A549 (cell line): ENCODE results near the gene EEFSEC. TPM values are rescaled to one million over a fixed set of nuclear protein-coding genes. Genes with fewer than 3 reads are reported as not detected.

Source experiments
- ATAC-seq, 2 experiments: fragments of 200-7000 bp in 1 of 2; fragments of >200 bp in 1 of 2; cut with Nextera tagmentation in 1 of 2; cut with Tn5 transposase in 1 of 2; 3 replicates each; pipeline versions ENCODE4 v1.8.0 to v1.9.1; 2018 to 2020; ENCODE audit warnings: mild to moderate bottlenecking in 1 of 2, moderate library complexity in 1 of 2
- CTCF ChIA-PET: fragments of 300-600 bp; sonication (Branson Sonifier 250); formaldehyde crosslinking; extraction: SDS; loops from one replicate; lab custom pipeline; 2021; ENCODE audit warnings: antibody characterized with exemption, inconsistent platforms; lab: Yijun Ruan, JAX
- POLR2A ChIA-PET: fragments of 350-600 bp; formaldehyde crosslinking; extraction: SDS; loops from one replicate; lab custom pipeline; 2021; ENCODE audit warnings: antibody characterized with exemption, inconsistent platforms; lab: Yijun Ruan, JAX
- DNase-seq, 2 experiments: peaks; one replicate each; pipeline versions ENCODE4 v3.0.0 to v3.0.0-alpha.2; 2011 to 2016; ENCODE audit warnings: low read depth in 1 of 2, low spot score in 1 of 2
- FAIRE-seq: peaks from 2 replicates; lab custom pipeline; 2011; peaks lifted over from hg19 to GRCh38; lab: Jason Lieb, UNC
- H3K27ac ChIP-seq, 2 experiments: fragments of >200 bp; sonication (Bioruptor Twin); formaldehyde crosslinking; 3 replicates each; pipeline ENCODE4 v1.5.1; 2016 to 2017
- H3K4me1 ChIP-seq: fragments of >200 bp; sonication (Bioruptor Twin); formaldehyde crosslinking; 3 replicates; pipeline ENCODE4 v1.6.1; 2016
- H3K4me2 ChIP-seq: fragments of >200 bp; sonication (Bioruptor Twin); formaldehyde crosslinking; 3 replicates; pipeline ENCODE4 v1.6.1; 2016
- H3K4me3 ChIP-seq: fragments of >200 bp; sonication (Bioruptor Twin); formaldehyde crosslinking; 3 replicates; pipeline ENCODE4 v1.5.1; 2016
- H3K9me3 ChIP-seq: fragments of >200 bp; sonication (Bioruptor Twin); formaldehyde crosslinking; 3 replicates; pipeline ENCODE4 v1.6.1; 2016
- CBX2 ChIP-seq: fragments of 200-600 bp; sonication (generic); IDR thresholded peaks from 2 replicates; pipeline ENCODE4 v1.6.1; 2016; ENCODE audit warnings: low read depth, mild to moderate bottlenecking, borderline replicate concordance
- CEBPB ChIP-seq, 2 experiments: fragments of >200 bp in 1 of 2; sonication (Bioruptor Twin) in 1 of 2; formaldehyde crosslinking in 1 of 2; IDR thresholded peaks; 2 replicates each; pipeline ENCODE4 v1.6.1; 2012 to 2016
- CHD2 ChIP-seq: fragments of 150-350 bp; IDR thresholded peaks from 2 replicates; pipeline ENCODE4 v1.6.1; 2014; ENCODE audit warnings: low read length; ENCODE audit not compliant: partially characterized antibody
- EP300 ChIP-seq, 2 experiments: fragments of >200 bp; sonication (Bioruptor Twin); formaldehyde crosslinking; IDR thresholded peaks; 2 replicates in 1 of 2; 3 replicates in 1 of 2; pipeline ENCODE4 v1.6.1; 2016 to 2017
- FOSL2 ChIP-seq, 2 experiments: fragments of 450-650 bp in 1 of 2; fragments of >200 bp in 1 of 2; sonication (Bioruptor Twin) in 1 of 2; formaldehyde crosslinking; IDR thresholded peaks; 2 replicates each; pipeline versions ENCODE4 v1.5.0 to v1.6.1; 2016 to 2020; ENCODE audit warnings: mild to moderate bottlenecking in 1 of 2, moderate library complexity in 1 of 2
- FOXS1 ChIP-seq: fragments of 250-450 bp; sonication (Bioruptor Pico); IDR thresholded peaks from 2 replicates; pipeline ENCODE4 v1.5.0; 2020; ENCODE audit warnings: mild to moderate bottlenecking, moderate library complexity
- GATA3 ChIP-seq: IDR thresholded peaks from 2 replicates; pipeline ENCODE4 v1.6.1; 2012; ENCODE audit warnings: borderline replicate concordance
- HEYL ChIP-seq: fragments of 250-450 bp; sonication (Bioruptor Pico); IDR thresholded peaks from 2 replicates; pipeline ENCODE4 v1.8.0; 2021; ENCODE audit warnings: mild to moderate bottlenecking, moderate library complexity
- HOXA7 ChIP-seq: fragments of 250-450 bp; sonication (Bioruptor Pico); IDR thresholded peaks from 2 replicates; pipeline ENCODE4 v1.5.0; 2020; ENCODE audit warnings: mild to moderate bottlenecking, moderate library complexity
- HOXB13 ChIP-seq: fragments of 250-450 bp; sonication (Bioruptor Pico); IDR thresholded peaks from 2 replicates; pipeline ENCODE4 v1.5.0; 2020; ENCODE audit warnings: low read depth, mild to moderate bottlenecking, moderate library complexity
- HOXB5 ChIP-seq: fragments of 250-450 bp; sonication (Bioruptor Pico); IDR thresholded peaks from 2 replicates; pipeline ENCODE4 v1.5.0; 2020; ENCODE audit warnings: mild to moderate bottlenecking, moderate library complexity
- KDM5A ChIP-seq: fragments of 200-600 bp; sonication (generic); IDR thresholded peaks from 2 replicates; pipeline ENCODE4 v1.6.1; 2016; ENCODE audit warnings: antibody characterized with exemption, mild to moderate bottlenecking
- NPAS2 ChIP-seq: fragments of 250-450 bp; sonication (Bioruptor Pico); IDR thresholded peaks from 2 replicates; pipeline ENCODE4 v1.8.0; 2022; ENCODE audit warnings: mild to moderate bottlenecking, moderate library complexity, borderline replicate concordance
- NR3C1 ChIP-seq: fragments of >200 bp; sonication (Bioruptor Twin); formaldehyde crosslinking; IDR thresholded peaks from 3 replicates; pipeline ENCODE4 v1.6.1; 2017
- PHF8 ChIP-seq: fragments of 200-600 bp; sonication (generic); IDR thresholded peaks from 2 replicates; pipeline ENCODE4 v1.6.1; 2016; ENCODE audit warnings: low read depth, mild to moderate bottlenecking, antibody characterized with exemption, moderate library complexity, borderline replicate concordance
- POLR2A ChIP-seq: IDR thresholded peaks from 2 replicates; pipeline ENCODE4 v1.6.1; 2012; ENCODE audit warnings: mild to moderate bottlenecking, low read length
- RAD21 ChIP-seq, 2 experiments: fragments of >200 bp in 1 of 2; sonication (Bioruptor Twin) in 1 of 2; formaldehyde crosslinking in 1 of 2; IDR thresholded peaks in 1 of 2; conservative IDR thresholded peaks in 1 of 2; 2 replicates in 1 of 2; 3 replicates in 1 of 2; pipeline ENCODE4 v1.6.1; 2012 to 2018; ENCODE audit warnings: inconsistent platforms in 1 of 2
- RCOR1 ChIP-seq: fragments of 150-350 bp; IDR thresholded peaks from 2 replicates; pipeline ENCODE4 v1.6.1; 2014; ENCODE audit warnings: antibody characterized with exemption, low read length, low read depth
- RNF2 ChIP-seq: fragments of 200-600 bp; sonication (generic); IDR thresholded peaks from 2 replicates; pipeline ENCODE4 v1.6.1; 2016; ENCODE audit warnings: low read depth, mild to moderate bottlenecking, antibody characterized with exemption, moderate library complexity, borderline replicate concordance
- SREBF2 ChIP-seq: fragments of 450-650 bp; IDR thresholded peaks from 2 replicates; pipeline ENCODE4 v1.6.1; 2014; ENCODE audit warnings: mild to moderate bottlenecking, moderate library complexity
- TP53 ChIP-seq: fragments of 250-450 bp; sonication (Bioruptor Pico); IDR thresholded peaks from 2 replicates; pipeline ENCODE4 v1.5.0; 2021; ENCODE audit warnings: mild to moderate bottlenecking, moderate library complexity
- WGBS: methylation state at CpG from one replicate; pipeline ENCODE4 v1.1.6; 2017; ENCODE audit errors: missing lambda C conversion rate; 5-methylcytosine and 5-hydroxymethylcytosine counted together
- polyA plus RNA-seq, 4 experiments: library from polyadenylated mRNA; depleted of rRNA in 3 of 4; stranded (reverse); fragments of >200 nt; fragmentation: RNase III in 1 of 4; extraction: RNeasy Plus Mini Kit Qiagen cat#74134 plus additional on column Dnase treatment in 1 of 4; gene quantifications; 2 replicates in 3 of 4; 3 replicates in 1 of 4; pipeline ENCODE4 v1.2.3, GENCODE V29; 2011 to 2017
- TF ChIP-seq, protein P1 (sequence below): fragments of 150-350 bp; IDR thresholded peaks from 2 replicates; pipeline ENCODE4 v1.6.1; 2014; ENCODE audit warnings: low read depth, mild to moderate bottlenecking, low read length
- TF ChIP-seq, protein P2 (sequence below): fragments of >200 bp; sonication (Bioruptor Twin); formaldehyde crosslinking; IDR thresholded peaks from 3 replicates; pipeline ENCODE4 v1.5.1; 2016

Gene EEFSEC
- polyA plus RNA-seq, 2 of the 4 experiments (the other 2 are of a cell fraction), result 6.9 to 7.3 TPM

DNA sequence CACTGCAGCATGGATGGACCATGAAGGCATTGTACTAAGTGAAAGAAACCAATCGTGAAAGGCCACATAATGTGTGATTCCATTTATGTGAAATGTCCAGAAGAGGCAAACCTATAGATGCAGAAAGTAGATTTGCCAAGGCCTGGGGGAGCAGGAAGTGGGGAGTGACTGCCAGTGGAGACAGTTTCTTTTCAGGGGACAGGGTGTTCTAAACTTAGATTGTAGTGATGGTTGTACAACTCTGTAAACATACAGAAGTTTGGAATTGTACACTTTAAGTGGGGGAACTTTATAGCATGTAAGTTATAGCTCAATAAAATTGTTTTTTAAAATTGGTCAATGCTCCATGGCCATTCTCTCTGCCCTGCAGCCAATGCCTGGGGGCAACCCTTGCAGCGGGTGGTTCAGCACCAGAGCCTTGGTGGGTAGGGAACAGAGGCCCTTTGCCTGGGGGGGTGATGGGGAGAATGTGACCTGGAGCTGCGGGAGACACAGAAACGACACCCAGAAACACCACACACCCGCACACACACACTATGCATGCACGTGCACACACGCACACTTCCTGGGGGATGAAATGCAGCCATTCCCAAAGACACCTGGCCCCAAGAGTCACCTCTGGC lies 270.4 kb downstream of the EEFSEC start:
- WGBS, result 87% methylated on average over 5 of the region's 7 CpGs
- H3K4me2 ChIP-seq, result no peak overlapping the region
- no peaks in the 10 kb centered on the region for H3K9me3 ChIP-seq
- H3K4me1 ChIP-seq, result 0 out of 3 replicates have a peak, but pooled peaks cover 3% of the 10 kb centered on the region
- peak overlapping the region in 1 of 2 experiments; percentile 26; a peak in 1 of 6 replicates for H3K27ac ChIP-seq
- FAIRE-seq (no peak), ATAC-seq (no peak), DNase-seq (no peak)
- no peak overlapping the region for H3K4me3 ChIP-seq
- CTCF ChIA-PET, result interaction anchor here (1.4 to 4.5 kb wide), 2 partner anchors 65 to 74 kb away, joined by 4 to 27 read pairs; no protein-coding TSS in a partner anchor
- POLR2A ChIA-PET, result no interaction called here
- no peak for TF ChIP-seq HEYL (CRISPR knock-in tag)
- TF ChIP-seq RAD21 (conservative IDR thresholded peaks at IDR 0.05 in 1 of 2, IDR thresholded peaks at IDR 0.05 in 1 of 2), result no peak

DNA sequence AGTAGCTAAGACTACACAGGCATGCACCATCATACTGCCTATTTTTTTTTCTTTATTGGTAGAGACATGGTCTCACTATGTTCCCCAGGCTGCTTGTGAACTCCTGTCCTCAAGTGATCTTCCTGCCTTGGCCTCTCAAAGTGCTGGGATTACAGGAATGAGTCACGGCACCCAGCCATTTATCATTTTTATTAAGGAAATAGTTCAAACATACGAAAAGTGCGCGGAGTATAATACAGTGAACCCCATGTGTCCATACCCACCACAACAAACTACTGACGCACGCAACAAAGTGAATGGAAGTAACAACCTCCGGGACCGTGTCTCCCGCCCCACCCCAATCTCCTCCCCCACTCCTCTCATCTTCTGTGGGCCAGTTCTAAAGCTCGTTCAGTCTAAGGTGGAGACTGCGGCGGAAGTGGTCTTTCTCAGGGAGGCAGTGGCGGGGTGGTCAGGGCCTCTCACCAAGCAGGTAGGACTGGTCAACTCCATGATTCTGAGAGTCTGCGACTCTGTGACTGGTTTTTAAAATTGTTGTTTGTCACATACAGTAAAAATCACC lies 271.3 kb downstream of the EEFSEC start:
- TF ChIP-seq SREBF2 (no peak), EP300 (IDR thresholded peaks at IDR 0.05) (no peak), NPAS2 (CRISPR knock-in tag) (no peak)
- TF ChIP-seq, all 56 proteins: peak for 0
- DNase-seq (peak in 1 of 2 experiments; percentile 40), FAIRE-seq (no peak), ATAC-seq (no peak; a peak in 1 of 6 replicates)
- ChIA-PET CTCF (interaction anchor here (0.6 to 4.8 kb wide), 7 partner anchors 38 to 599 kb away, joined by 3 to 57 read pairs (median 15); no protein-coding TSS in a partner anchor), POLR2A (no interaction called here)
- Histone ChIP-seq H3K4me2 (no peak overlapping the region), H3K27ac (peak overlapping the region in 1 of 2 experiments; percentile 83; a peak in 1 of 6 replicates), H3K4me1 (0 out of 3 replicates have a peak, but pooled peaks cover 3% of the 10 kb centered on the region), H3K9me3 (no peaks in the 10 kb centered on the region), H3K4me3 (no peak overlapping the region)
- 76% methylated on average over 14 of the region's 14 CpGs for WGBS

DNA sequence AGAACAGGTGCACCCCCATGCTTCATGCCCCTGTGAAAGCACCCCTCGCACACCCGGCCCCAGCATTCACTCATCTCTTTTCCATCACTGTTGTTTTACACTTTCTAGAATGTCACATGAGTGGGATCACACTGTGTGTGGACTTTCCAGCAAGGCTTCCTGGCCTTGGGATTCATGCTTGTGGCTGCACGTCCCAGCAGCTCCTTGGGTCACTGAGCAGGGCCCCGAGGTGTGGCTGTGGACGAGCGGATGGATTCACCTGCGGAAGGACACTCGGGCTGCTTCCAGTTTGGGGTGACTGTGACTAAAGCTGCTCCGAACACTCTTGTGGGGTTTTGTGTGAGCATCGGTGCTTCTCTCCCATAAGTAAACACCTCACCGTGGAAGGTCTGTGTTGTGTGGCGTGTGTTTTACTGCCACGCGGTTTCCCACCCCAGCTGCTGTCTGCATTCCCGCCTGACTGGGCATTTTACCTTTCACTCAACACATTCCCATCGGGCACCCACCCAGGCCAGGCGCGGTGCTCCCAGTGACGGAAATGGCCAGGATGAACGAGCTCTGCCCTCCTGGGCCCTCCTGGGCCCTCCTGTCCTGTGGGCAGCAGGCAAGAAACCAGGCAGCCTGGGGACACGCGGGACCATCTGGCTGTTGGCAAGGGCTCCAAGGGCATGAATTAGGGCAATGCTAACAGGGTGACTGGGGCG lies 272.0 kb downstream of the EEFSEC start:
- TF ChIP-seq POLR2A, result no peak
- no peak for TF ChIP-seq CHD2
- no peak for TF ChIP-seq KDM5A
- no peak for DNase-seq
- no peak overlapping the region for H3K4me3 ChIP-seq
- ATAC-seq, result no peak
- POLR2A ChIA-PET, result no interaction called here
- H3K27ac ChIP-seq, result peak overlapping the region in 1 of 2 experiments; percentile 83; a peak in 3 of 6 replicates
- H3K9me3 ChIP-seq, result no peaks in the 10 kb centered on the region
- WGBS, result 87% methylated on average over 17 of the region's 23 CpGs
- H3K4me1 ChIP-seq, result 0 out of 3 replicates have a peak, but pooled peaks cover 3% of the 10 kb centered on the region
- H3K4me2 ChIP-seq, result no peak overlapping the region
- FAIRE-seq, result no peak
- CTCF ChIA-PET, result interaction anchor here (0.6 to 4.8 kb wide), 35 partner anchors 7 to 600 kb away, joined by 3 to 57 read pairs (median 4); no protein-coding TSS in a partner anchor

DNA sequence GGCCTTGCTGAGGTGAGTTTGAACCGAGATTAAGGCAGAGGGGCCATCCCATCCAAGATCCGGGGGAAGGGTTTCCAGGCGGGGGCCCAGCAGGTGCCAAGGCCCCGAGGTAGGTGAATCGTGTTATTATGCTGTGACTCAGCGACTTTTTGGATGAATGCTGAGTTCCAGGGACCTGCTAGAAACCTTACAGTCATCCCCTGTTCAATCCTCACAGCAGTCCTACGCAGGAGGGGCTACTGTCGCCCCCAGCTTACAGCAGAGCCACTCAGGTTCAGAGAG lies 272.5 kb downstream of the EEFSEC start:
- no peak for ATAC-seq
- peak overlapping the region in 1 of 2 experiments; percentile 83; a peak in 3 of 6 replicates for H3K27ac ChIP-seq
- H3K9me3 ChIP-seq, result no peaks in the 10 kb centered on the region
- peak overlapping the region; percentile 82 for H3K4me2 ChIP-seq
- no peak for DNase-seq
- ChIA-PET CTCF (interaction anchor here (0.6 to 4.8 kb wide), 33 partner anchors 8 to 303 kb away, joined by 3 to 57 read pairs (median 4); no protein-coding TSS in a partner anchor), POLR2A (no interaction called here)
- no peak for FAIRE-seq
- TF ChIP-seq RCOR1 (no peak), HEYL (CRISPR knock-in tag) (no peak), FOSL2 (IDR thresholded peaks at IDR 0.05) (no peak), FOSL2 (CRISPR knock-in tag; IDR thresholded peaks at IDR 0.05) (no peak), PHF8 (no peak), FOXS1 (CRISPR knock-in tag) (no peak), CEBPB (IDR thresholded peaks at IDR 0.05) (no peak), RNF2 (no peak), NR3C1 (no peak), HOXA7 (CRISPR knock-in tag) (no peak), HOXB5 (CRISPR knock-in tag) (no peak), HOXB13 (CRISPR knock-in tag) (no peak), TP53 (no peak), GATA3 (no peak), CBX2 (no peak)
- TF ChIP-seq, protein P1, sequence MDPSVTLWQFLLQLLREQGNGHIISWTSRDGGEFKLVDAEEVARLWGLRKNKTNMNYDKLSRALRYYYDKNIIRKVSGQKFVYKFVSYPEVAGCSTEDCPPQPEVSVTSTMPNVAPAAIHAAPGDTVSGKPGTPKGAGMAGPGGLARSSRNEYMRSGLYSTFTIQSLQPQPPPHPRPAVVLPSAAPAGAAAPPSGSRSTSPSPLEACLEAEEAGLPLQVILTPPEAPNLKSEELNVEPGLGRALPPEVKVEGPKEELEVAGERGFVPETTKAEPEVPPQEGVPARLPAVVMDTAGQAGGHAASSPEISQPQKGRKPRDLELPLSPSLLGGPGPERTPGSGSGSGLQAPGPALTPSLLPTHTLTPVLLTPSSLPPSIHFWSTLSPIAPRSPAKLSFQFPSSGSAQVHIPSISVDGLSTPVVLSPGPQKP, result no peak
- TF ChIP-seq, protein P2, sequence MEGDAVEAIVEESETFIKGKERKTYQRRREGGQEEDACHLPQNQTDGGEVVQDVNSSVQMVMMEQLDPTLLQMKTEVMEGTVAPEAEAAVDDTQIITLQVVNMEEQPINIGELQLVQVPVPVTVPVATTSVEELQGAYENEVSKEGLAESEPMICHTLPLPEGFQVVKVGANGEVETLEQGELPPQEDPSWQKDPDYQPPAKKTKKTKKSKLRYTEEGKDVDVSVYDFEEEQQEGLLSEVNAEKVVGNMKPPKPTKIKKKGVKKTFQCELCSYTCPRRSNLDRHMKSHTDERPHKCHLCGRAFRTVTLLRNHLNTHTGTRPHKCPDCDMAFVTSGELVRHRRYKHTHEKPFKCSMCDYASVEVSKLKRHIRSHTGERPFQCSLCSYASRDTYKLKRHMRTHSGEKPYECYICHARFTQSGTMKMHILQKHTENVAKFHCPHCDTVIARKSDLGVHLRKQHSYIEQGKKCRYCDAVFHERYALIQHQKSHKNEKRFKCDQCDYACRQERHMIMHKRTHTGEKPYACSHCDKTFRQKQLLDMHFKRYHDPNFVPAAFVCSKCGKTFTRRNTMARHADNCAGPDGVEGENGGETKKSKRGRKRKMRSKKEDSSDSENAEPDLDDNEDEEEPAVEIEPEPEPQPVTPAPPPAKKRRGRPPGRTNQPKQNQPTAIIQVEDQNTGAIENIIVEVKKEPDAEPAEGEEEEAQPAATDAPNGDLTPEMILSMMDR, result no peak
- TF ChIP-seq, all 56 proteins: peak for 0
- H3K4me3 ChIP-seq, result no peak overlapping the region
- 72% methylated on average over 7 of the region's 8 CpGs for WGBS
- 0 out of 3 replicates have a peak, but pooled peaks cover 3% of the 10 kb centered on the region for H3K4me1 ChIP-seq
